Measurements from ENCODE around the gene NLRP13.

GRCh38 chr19:55858401-55858800 lies 73.7 kb downstream of the NLRP13 start:
- TF ChIP-seq POLR2AphosphoS5 (IDR thresholded peaks at IDR 0.05; ENCODE audit: low read depth, low read length) (no peak), POLR2A (IDR thresholded peaks at IDR 0.05; ENCODE audit: control extremely low read depth in 1 of 2, low read depth in 2 of 2, low read length in 2 of 2) (no peak), CTCF (IDR thresholded peaks at IDR 0.05; ENCODE audit: control extremely low read depth in 1 of 3, insufficient read depth in 1 of 3, low read depth in 1 of 3, low read length in 3 of 3) (no peak), FOSL1 (IDR thresholded peaks at IDR 0.05; ENCODE audit: insufficient read depth, low read depth, low read length) (no peak), HDAC6 (IDR thresholded peaks at IDR 0.05; ENCODE audit: low read depth, low read length) (no peak), EZH2 (IDR thresholded peaks at IDR 0.05; ENCODE audit: low read depth, low read length, severe bottlenecking) (no peak), NANOG (IDR thresholded peaks at IDR 0.05; ENCODE audit: insufficient read depth, low read depth, low read length, poor library complexity, severe bottlenecking) (no peak), SP1 (IDR thresholded peaks at IDR 0.05; ENCODE audit: low read depth, low read length) (no peak)

Data from H1 (cell line).